Brain pericyte (primary cell): Measurements from ENCODE around the gene ZNF544.
"Not testable (repeated sequence)": the region's sequence is repeated elsewhere in the genome, so short reads cannot be mapped to it uniquely, and the experiment has no call there.

ENCODE experiments used
- DNase-seq: peaks from one replicate; pipeline ENCODE4 v3.0.0-alpha.2; 2012; ENCODE audit warnings: low read depth, low spot score

ZNF544 gene

GRCh38 chr19:58252102-58252685 lies 23.5 kb downstream of the ZNF544 start:
- no peak for DNase-seq

GRCh38 chr19:58258259-58258658 lies 29.5 kb downstream of the ZNF544 start:
- DNase-seq: not testable (repeated sequence)

- no peak for DNase-seq
These were observed 32.9 kb downstream of the ZNF544 start for GRCh38 chr19:58261600-58261967.

- DNase-seq: no peak
These were observed 33.5 kb downstream of the ZNF544 start for GRCh38 chr19:58261968-58262921.

- no peak for DNase-seq
These were observed 34.2 kb downstream of the ZNF544 start for GRCh38 chr19:58262922-58263296.

GRCh38 chr19:58265100-58265499 lies 36.4 kb downstream of the ZNF544 start:
- no peak for DNase-seq

- DNase-seq: no peak
These were observed 39.6 kb downstream of the ZNF544 start for GRCh38 chr19:58268344-58268743.

GRCh38 chr19:58274771-58275201 lies 46.1 kb downstream of the ZNF544 start:
- DNase-seq: no peak

GRCh38 chr19:58275564-58275963 lies 46.9 kb downstream of the ZNF544 start:
- DNase-seq: no peak

GRCh38 chr19:58277197-58277596 lies 48.5 kb downstream of the ZNF544 start:
- DNase-seq: no peak

GRCh38 chr19:58277748-58278540 lies 49.2 kb downstream of the ZNF544 start:
- DNase-seq: no peak

GRCh38 chr19:58278541-58279041 lies 49.9 kb downstream of the ZNF544 start, which contains the start of gene ZNF8:
TSS of gene ZNF8 (plus strand) at chr19:58278955. CDS start at chr19:58279082, 127 bp downstream.
- peak; percentile 96 for DNase-seq

GRCh38 chr19:58279042-58279924 lies 50.6 kb downstream of the ZNF544 start:
- no peak for DNase-seq

- no peak for DNase-seq
These were observed 51.2 kb downstream of the ZNF544 start for GRCh38 chr19:58279925-58280316.

GRCh38 chr19:58284199-58284598 lies 55.5 kb downstream of the ZNF544 start:
- no peak for DNase-seq

GRCh38 chr19:58291943-58292342 lies 63.2 kb downstream of the ZNF544 start:
- no peak for DNase-seq

GRCh38 chr19:58294743-58295374 lies 66.1 kb downstream of the ZNF544 start:
- DNase-seq: no peak

- no peak for DNase-seq
These were observed 67.4 kb downstream of the ZNF544 start for GRCh38 chr19:58296104-58296503.

- no peak for DNase-seq
These were observed 71.9 kb downstream of the ZNF544 start for GRCh38 chr19:58300620-58301019.

- no peak for DNase-seq
These were observed 75.5 kb downstream of the ZNF544 start for GRCh38 chr19:58304255-58304654.

GRCh38 chr19:58304748-58305064 lies 76.0 kb downstream of the ZNF544 start:
- no peak for DNase-seq
